RPMI8226 (cell line): ENCODE data around the gene S100G.
"Not testable (repeated sequence)": the region's sequence is repeated elsewhere in the genome, so short reads cannot be mapped to it uniquely, and the experiment has no call there.

Experiments used
- DNase-seq: peaks from one replicate; pipeline ENCODE4 v3.0.0-alpha.2; 2015

S100G gene, protein sequence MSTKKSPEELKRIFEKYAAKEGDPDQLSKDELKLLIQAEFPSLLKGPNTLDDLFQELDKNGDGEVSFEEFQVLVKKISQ

DNA sequence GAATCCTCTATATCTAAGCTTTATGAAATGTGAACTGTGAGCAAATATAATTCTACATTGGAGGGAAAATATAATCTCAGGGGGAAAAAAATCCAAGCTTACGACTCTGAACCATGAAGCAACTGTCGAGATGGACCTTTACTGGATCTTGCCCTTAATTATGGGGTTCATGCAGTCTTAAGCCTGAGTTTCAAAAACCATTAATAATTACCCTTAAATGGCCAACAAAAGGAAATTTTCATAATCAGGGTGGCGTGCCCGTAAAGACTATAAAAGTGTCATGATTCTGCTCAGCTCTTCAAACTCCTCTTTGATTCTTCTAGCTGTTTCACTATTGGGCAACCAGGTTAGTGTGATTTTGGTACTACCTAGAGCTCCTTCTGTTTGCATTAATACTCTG, at the start of gene S100G:
TSS of gene S100G (plus strand) at position 301 of the 400 bp plus-strand sequence. CDS start 849 bp downstream, outside the sequence.
- DNase-seq: no peak

DNA sequence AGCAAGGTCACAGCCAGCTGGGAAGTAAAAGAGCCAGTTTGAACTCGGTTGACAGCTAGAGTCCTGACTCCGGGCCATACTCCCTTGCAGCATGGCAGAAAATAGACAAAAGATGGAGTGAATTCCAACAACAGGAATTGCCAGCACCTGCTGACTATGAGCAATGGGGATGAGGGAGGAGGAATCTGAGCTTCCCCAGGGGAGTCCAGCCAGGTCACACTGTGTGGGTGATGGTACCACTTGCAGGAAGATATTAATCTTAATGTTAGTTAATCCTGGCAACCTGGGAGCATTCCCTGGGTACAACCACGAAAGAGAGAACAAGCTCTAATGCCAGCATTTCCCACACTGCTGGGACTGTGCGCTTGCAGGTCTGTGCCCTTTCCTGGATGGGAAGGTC, 48.1 kb upstream of the S100G start:
- no peak for DNase-seq

DNA sequence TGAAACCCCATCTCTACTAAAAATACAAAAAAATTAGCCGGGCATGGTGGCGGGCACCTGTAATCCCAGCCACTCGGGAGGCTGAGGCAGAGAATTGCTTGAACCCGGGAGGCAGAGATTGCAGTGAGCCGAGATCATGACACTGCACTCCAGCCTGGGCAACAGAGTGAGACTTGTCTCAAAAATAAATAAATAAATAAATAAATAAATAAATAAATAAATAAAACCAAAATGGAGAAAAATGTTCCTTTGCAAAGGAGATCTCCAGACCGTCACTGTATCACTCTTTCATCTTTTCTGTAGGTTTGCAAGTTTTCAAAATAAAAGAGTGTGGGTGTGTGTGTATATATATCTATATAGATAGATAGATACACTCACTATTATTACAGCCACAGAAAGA, 46.7 kb upstream of the S100G start:
- DNase-seq: not testable (repeated sequence)

DNA sequence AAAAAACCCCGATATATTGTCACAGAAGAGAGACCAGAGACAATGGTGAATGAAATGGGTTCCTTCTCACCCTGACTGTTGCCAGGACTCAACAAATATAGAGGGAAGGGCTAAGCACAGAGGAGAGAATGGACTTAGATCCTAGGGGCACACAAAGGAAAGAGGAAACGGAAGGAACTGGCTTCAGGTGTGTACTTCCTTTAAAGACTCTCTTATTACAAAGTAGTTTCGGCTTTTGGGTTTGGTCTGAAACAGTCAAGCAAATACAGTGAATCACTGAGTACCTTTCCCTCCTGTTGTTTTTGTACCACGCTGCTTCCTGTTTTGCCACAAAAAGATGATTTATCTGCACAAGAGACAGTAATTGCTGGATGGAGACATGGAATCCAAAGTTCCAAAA, 46.1 kb upstream of the S100G start:
- DNase-seq: no peak

DNA sequence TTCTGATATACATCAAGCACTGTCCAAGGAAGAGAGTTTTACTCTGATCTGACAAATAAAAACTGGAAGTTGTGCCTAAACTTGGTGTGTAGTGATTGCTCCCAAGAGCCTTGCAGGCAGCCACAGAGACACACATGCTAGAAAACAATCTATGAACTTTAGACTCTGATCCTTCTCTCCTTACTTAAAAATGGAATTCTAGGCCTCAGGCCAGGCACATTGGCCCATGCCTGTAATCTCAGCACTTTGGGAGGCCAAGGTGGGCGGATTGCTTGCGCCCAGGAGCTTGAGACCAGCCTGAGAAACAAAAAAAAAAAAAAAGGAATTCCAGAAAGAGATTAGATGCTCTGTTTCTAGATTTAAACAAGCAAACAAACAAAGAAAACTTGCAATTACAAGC, 45.6 kb upstream of the S100G start:
- DNase-seq: no peak

DNA sequence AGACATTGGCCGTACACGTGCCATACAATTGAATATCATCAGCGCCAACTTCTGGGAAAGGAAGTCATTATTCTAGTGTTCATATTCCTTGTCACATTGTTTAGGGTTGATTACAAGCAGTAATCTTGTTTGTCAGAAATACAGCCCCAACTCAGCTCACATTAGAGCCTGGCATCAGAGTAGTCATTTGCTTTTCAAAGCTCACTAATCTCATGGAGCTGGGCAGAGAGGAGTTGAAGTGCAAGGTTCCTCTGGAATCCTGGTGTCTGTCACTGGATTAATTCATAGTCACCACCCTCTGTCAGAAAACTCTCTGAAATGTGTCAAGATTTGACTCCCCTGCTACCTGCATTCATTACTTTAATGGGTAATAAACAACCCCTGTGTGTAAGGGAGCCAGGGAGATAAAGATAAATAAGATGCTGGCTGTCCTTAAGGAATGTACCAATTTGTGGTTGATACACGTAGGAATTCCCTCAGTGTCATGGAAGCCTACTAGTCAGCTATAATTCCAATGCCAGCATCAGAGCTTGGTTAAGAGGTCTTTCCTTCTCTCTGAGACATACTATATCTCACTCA, 43.7 kb upstream of the S100G start:
- DNase-seq: no peak

DNA sequence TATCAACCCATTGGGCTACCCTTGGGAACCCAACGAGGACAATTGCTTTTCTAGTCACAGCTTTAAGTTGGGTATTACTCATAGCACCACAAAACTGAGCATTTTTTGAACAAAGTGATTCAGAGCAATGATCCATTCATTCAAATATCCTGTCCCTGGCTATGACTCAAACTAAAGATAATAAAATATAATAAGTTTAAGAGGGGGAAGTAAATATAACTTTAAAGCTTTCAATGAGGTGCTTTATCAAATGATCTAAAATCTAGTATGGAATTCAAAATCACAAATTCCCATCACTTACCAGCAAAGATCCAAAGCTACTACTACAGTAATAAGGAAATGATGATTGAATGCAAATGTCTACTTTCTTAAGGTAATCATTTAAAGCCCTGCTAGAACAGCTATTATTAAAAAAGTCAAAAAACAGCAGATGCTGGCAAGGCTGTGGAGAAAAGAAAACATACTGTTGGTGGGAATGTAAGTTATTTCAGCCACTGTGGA, 39.8 kb upstream of the S100G start:
- DNase-seq: no peak

DNA sequence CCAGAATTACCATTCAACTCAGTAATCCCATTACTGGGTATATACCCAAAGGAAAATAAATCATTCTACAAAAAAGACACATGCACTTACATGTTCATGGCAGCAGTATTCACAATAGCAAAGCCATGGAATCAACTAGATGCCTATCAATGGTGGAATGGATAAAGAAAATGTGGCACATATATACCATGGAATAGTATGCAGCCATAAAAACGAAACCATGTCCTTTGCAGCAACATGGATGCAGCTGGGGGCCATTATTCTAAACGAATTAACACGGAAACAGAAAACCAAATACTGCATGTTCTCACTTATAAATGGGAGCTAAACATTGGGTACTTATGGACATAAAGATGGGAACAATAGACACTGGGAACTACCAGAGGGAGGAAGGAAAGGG, 39.3 kb upstream of the S100G start:
- DNase-seq: not testable (repeated sequence)

DNA sequence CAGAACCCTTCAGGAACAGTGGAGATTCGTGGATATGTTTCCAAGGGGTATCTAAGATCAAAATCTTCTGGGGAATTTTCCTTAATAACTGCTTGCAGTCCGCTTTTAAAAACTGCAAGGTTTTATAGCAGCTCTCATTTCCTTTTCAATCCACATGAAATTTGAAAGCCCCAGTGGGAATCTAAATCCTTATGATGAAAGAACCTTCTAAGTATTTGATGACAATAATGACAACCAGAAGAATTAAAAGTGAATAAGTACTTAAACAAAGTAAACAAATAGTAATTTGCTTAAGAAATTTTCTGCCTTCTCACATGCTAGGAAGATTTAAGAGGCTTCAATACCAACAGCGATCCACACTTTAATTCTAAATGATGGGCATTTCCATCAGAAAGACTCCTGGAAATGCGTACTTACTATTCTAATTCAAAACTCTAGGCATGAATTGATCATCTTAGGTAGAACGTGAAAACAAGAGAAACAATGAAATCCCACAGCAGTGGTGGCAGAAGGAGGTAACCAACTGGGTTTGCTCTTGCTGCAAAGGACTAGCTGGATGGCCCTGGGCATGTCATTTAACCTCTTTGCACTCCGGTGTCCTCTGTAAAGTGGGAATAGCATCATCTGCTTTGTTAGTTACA, 37.6 kb upstream of the S100G start:
- no peak for DNase-seq

DNA sequence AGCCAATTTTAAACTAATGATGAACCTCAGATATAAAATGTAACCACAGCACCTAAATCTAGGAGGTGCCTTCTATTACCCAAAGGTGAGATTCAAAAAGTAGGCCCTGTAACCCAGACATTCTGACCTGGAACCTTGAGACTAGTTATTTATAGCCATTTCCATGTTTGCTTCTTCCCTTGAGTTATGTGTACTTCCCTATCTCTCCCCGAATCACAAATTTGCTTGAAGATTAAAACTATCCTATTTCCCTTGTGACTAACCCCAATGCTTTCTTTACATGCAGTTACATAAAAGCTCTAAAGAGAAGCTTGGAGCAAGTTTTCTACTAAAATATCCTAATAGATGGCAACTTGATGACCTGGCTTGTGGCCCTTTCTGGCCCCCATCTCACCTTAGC, 32.6 kb upstream of the S100G start:
- no peak for DNase-seq

DNA sequence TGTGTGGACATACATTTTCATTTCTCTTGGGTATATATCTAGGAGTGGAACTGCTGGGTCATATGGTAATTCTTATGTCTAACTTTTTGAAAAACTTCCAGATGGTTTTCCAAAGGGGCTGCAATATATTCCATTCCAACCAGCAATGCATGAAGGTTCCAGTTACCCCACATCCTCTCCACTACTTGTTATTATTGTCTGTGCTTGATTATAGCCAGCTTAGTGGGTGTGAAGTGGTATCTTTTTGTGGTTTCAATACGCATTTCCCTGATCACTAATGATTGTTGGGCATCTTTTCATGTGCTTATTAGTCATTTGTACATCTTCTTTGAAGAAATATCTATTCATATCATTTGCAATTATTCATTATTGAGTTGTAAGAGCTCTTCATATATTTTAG, 31.5 kb upstream of the S100G start:
- DNase-seq: no peak

DNA sequence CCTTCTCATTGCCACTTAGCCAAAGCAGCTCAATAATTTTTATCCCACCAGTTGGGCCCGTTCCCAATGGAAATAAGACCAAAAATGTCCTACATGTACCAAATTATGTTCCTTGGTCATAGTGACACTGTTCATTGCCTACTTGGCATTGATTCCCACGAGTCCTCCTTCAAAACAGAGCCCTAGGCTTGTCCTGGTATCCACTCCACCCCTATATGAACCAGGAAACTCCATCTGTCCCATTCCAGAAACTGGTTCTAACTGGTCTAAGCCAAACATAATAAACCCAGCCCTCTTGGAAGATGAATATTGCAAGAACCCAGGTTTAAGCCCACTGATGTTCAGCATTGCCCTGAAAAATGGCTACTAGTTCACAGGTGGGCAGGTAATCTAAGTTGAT, 30.9 kb upstream of the S100G start:
- DNase-seq: no peak

DNA sequence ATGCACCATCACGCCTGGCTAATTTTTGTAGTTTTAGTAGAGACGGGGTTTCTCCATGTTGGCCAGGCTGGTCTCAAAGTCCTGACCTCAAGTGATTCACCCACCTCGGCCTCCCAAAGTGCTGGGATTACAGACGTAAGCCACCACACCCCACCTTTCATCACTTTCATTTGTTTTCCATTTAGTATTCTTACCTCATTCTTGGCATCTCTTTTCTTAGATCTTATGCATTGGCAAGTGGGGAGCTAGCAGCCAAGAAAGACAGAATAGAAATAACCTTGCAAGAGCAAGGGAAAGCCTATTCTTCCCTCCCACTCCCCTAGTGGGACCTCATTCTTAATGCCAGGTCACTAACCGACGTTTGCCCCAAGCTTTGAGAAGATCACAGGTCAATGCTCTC, 21.4 kb upstream of the S100G start:
- not testable (repeated sequence) for DNase-seq

DNA sequence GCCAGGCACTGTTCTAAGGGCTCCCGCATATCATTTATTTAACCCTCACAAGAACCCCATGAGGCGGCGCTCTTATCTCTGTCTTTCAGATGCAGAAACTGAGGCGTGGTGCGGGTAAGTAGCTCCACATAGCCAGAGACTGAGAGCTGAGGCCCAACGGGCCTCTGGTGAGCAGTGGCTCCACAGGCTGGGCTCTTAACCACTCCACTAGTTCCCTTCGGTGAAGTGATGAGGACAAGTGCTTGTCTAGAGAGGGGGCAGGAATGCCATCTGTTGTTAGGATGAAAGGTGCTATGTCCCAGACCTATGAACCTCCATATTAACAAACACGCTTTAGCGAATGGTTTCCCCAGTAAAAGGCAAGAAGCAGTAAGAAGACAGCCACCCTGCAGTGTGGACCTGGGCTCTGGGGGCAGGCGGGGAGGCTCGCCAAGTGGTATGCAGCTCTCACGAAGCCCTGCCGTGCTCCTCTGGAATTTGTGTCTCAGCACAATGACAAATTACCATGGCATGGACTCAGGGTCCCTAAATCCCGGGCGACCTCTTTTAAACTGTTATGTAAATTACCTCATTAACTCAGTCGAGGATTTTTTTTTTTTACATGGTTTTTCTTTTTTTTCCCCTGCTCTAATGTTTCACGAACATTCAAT, 20.9 kb upstream of the S100G start:
- DNase-seq: no peak

DNA sequence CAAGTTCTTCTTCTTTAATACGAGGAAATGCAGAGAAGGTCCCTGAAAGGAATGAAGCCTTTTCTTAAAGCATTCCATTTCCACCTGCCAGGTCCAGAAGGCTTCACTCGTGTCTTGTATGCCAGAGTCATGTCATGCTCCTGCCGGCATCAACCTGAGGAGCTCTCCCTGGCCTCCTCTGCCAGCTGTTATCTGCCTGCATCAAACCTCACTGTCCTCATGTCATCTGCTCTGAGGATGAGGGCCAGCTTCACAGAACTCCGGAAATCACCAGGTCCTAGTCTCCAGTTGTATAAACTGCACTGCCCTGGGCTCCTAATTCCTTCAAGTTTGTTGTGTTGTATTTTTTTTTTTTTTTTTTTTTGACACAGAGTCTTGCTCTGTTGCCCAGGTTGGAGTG, 20.0 kb upstream of the S100G start:
- DNase-seq: no peak

DNA sequence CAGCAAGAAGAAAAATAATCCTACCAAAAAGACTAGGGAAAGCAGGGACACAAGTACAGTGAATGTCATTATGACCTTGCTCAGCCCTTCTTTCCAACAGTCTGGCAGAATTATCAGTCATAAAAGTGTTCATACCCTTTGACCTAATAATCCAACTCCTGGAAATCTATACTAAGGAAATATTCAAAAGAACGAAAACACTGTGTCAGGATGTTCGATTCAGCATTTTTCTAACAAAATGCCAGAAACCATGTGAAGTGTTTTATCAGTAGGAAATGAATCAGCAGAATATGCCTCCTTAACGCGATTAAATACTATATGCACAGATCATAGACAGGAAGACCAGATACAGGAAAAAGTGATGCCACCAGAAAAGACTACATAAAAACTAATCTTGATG, 16.2 kb upstream of the S100G start:
- peak; percentile 2 for DNase-seq

DNA sequence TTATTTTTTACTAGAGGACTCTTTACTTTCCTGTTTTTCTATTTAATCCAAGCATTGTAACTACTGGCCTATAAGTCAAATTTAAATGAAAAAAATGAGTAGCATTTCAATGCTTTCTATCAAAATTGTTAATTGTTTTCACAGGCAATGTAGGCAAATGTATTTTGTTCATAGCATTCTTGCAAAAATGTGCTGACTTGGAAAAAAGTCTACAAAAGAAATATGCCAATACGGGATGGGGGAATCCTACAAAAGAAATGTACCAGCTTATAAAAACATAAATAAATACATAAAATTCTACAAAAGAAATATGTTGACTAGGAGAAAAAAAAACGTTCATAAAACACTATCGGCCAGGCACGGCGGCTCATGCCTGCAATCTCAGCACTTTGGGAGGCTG, 14.9 kb upstream of the S100G start:
- DNase-seq: no peak

DNA sequence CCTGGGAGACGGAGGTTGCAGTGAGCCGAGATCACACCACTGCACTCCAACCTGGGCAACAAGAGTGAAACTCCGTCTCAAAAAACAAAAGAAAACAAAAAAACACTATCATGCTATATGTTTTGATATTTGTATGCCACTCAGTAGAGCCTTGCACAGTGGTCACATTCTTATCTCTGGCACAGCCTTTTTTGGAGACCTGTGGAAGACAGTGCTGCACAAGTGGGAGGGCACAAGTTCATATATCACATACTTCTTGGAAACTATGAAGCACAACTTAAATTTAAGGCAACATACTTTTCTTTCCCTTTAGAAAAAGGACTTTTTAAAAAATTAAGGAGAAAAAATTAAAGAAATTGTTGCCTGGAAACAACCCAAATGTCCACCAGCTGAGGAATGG, 14.4 kb upstream of the S100G start:
- no peak for DNase-seq

DNA sequence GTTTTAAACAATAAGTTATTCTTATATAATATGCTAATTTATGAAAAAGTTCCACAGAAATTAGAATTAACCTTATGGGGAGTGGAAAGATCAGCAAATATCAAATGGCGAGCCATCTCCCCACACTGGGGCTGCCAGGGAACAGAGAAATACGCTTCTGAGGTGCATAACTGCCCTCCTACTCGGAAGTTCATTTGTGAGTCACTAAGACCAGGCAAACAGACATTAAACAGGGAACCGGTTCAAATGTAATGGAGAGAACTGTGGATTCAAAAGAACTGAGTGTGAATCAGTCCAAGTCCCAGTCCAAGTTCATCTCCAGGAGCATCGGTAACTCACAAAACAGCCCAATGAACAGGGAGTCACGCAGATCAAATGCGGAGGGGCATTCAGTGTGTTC, 11.4 kb upstream of the S100G start:
- DNase-seq: no peak

DNA sequence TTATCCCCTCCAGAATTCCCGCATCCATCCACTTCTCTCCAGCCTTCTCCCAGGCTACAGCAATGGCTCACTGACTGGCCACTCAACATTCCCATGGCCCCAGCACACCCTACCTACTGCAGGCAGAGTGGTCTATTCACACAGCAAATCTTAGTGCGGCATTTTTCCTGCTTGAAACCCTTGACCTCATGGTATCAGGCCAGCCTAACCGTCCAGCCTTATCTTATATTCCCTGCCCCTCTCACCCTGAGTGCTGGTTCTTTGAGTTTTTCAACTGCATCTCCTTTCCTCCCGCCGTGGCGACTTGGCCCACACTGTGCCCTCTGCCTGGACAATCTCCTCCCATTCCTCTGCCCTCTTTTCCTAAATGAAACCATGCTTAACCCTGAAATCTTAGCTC, 10.0 kb upstream of the S100G start:
- no peak for DNase-seq

DNA sequence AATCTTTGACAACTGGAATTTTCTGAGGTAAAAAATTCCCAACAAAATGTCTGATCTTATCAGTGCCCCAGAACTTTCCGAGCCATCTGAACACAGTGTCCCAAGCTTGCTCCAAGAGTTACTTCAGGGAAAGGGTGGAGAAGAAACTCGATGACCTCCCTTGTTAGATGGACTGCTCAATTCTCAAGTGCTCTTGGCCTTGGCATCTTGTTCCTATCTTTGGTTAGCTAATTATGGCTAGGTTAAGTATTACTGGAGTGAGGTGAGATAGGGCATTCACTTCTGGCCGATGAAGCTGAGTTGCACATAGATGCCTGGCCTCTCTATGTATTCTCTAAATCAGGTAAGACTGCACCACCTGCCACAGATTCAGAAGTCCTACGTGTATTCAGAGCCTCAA, 9.1 kb upstream of the S100G start:
- DNase-seq: no peak

DNA sequence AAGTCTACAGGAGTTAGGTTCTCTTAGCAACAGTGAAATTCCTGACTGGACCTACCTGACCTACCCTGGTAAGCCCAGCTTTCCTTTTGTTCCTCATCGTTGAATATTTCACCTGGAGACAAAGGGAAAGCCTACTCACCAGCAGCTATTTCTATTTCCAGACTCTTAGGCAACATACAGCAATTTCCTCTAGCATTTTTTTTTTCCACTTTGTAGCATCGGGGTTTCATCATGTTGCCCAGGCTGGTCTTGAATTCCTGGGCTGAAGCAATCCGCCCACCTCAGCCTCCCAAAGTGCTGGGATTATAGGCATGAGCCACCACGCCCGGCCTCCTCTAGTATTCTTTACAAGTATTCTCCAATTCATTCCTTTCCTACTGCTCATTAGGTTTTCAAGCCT, 6.8 kb upstream of the S100G start:
- no peak for DNase-seq

DNA sequence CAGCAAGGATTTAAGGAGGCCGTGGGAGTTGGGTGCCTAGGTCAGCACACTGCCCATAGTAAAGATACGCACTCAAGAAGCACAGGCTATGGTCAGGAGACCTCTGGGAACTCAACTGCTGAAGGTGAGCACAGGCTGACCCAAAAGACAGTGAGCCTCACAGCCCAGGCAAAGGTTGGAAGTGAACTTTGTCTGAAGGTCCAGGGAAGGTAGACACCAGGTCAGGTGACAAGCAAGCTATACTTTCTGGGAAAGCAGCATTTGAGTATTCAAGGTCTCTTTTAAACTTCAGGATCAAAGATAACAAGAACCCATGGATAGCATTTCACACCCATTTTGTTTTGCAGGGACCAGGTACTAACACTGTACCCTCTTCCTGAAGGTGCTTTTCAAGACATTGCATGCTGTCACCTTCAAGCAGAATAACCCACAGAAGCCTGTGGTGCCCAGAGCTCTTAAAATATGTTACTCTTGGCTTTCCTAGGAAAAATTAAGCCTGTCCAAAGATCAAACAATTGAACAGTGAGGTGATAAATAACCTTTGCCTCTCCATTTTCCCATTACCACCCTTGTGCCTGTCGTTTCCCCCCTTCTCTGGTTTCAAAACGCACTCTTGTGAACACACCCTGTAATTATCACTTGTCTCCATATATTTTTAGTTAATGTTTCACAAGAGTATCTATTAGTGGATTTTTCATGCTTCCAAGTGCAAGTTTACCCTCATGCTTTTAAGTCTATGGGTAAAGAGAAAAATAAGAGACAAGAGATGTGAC, 3.4 kb upstream of the S100G start:
- no peak for DNase-seq
